Mucosa of rectum (tissue), 2 donors: Measurements from ENCODE around the gene KCNJ10.

Experiments
- H3K27ac ChIP-seq, 2 donors: one replicate each; pipeline ENCODE4 v1.7.0; 2013; ENCODE audit warnings: inconsistent platforms in 2 of 2, low read depth in 2 of 2, low read length in 2 of 2
- H3K27me3 ChIP-seq, 2 donors: one replicate each; pipeline ENCODE4 v1.7.0; 2013; ENCODE audit warnings: low read length in 2 of 2; ENCODE audit not compliant: control insufficient read depth in 2 of 2, insufficient read depth in 2 of 2
- H3K36me3 ChIP-seq, 2 donors: one replicate each; pipeline ENCODE4 v1.7.0; 2013; ENCODE audit warnings: low read length in 2 of 2; ENCODE audit not compliant: control insufficient read depth in 2 of 2, insufficient read depth in 2 of 2
- H3K4me1 ChIP-seq, 2 donors: one replicate each; pipeline ENCODE4 v1.7.0; 2013; ENCODE audit warnings: low read length in 2 of 2, mild to moderate bottlenecking in 1 of 2; ENCODE audit not compliant: control insufficient read depth in 2 of 2, insufficient read depth in 2 of 2
- H3K4me3 ChIP-seq, 2 donors: one replicate each; pipeline ENCODE4 v1.7.0; 2013; ENCODE audit warnings: low read length in 2 of 2
- H3K9ac ChIP-seq, 2 donors: one replicate each; pipeline ENCODE4 v1.7.0; 2013; ENCODE audit warnings: low read length in 2 of 2, low read depth in 1 of 2, mild to moderate bottlenecking in 1 of 2
- H3K9me3 ChIP-seq, 2 donors: one replicate each; pipeline ENCODE4 v1.7.0; 2013; ENCODE audit warnings: low read length in 2 of 2; ENCODE audit not compliant: control insufficient read depth in 2 of 2
- donor health status: healthy.
- donor health status: Normal muscosa, but diverticular disease.

KCNJ10 gene

DNA sequence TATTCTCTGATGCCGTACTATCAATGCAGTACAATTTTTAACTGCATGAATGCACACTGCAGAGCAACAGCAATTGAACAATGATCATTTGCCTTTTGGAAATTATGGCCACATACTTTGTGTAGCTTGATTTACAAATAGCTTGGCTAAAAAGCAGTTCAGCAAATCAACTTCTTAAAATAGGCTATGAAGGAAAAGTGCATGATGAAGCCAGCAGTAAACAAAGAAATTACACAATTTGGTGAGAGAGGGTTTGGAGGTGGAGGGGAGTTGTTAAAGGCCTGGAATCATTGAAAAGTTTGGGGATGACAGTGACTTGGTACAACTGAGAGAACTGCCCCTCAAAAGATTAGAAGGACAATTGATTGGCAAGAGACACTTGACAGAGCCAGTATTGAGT is 44.6 kb downstream of the KCNJ10 start:
- Histone ChIP-seq H3K4me3 (no peak overlapping the region), H3K9me3 (no peaks in the 10 kb centered on the region), H3K9ac (no peak overlapping the region), H3K36me3 (no peaks in the 10 kb centered on the region), H3K27ac (no peak overlapping the region), H3K4me1 (peaks cover 0 to 4% of the 10 kb centered on the region in 2 donors), H3K27me3 (no peaks in the 10 kb centered on the region)

DNA sequence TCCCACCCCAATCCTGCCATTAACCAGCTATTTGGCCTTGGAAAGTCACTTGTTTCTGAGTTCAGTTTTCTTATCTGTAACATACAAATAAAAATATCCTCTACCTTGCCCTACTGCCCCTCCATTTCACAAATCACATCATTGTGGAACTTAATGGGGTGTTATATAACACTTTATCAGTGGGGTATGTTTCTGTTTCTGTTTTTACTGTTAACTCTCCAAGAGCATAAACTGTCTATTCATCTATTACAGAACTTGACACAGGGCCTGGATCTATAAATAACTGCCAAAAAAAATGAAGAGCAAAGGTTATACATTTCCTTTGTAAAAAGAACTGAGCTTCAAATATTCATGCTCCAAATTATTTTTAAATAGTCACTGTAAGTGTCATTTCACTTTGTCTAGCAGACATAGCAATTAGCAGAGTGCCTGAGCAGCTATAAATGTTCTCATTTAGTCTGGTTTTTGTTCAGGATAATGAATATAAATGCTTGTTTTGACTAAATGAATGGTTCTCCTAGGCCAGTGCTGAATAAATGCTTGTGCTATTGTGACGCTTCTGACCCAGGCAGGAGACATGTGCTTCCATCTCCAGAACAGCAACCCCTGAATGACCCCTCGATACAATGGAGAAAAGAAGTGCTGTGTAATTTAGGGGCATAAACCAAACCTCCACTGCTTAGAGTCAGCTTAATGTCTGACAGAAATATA is 45.6 kb downstream of the KCNJ10 start:
- Histone ChIP-seq H3K27ac (no peak overlapping the region), H3K9me3 (no peaks in the 10 kb centered on the region), H3K4me3 (no peak overlapping the region), H3K9ac (no peak overlapping the region), H3K4me1 (no peaks in the 10 kb centered on the region), H3K36me3 (no peaks in the 10 kb centered on the region), H3K27me3 (no peaks in the 10 kb centered on the region)

DNA sequence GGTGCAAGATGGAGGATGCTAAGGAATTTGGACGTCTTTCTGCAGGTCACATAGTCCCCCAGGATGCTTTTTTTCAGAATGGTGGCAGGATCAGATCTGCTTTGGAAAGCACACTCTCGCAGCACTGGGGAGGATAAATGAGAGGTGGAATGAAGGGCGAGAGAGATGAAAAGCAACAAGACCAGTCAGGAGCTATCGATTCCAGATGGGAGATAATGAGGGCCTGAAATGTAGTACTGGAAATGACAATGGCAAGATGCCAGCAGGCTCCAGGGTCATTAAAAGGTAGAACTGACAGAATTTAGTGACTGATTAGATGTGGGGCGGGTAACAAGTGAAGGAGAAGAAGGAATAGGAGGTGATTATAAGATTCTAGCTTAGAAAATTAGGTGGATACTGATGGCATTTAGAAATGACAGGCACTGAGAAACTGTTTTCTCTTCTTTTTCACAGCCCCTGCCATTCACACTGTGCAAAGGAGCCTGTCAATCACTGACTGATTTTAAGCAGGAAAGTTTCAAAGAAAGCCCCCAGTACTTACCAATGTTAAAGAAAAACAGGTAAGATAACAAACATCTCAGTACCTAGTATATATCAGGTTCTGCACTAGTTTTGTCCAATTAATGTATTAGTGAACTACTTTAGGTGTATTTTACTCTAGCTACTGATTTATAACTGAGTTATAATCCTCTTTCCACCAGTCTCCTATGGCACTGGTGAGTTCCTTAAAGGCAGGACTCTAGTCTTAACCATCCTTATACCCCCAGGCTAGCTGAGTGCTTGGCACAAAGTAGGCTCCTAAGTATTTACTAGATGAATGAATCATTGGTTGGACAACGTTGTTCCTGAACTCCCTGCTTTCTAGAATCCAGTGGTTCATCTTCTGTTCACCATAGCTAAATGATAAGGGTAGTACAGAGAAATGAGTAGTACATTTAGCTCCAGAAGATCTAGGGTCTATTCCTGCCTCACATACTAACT is 47.3 kb downstream of the KCNJ10 start:
- Histone ChIP-seq H3K27ac (no peak overlapping the region), H3K9ac (no peak overlapping the region), H3K4me1 (no peaks in the 10 kb centered on the region), H3K9me3 (no peaks in the 10 kb centered on the region), H3K36me3 (no peaks in the 10 kb centered on the region), H3K27me3 (no peaks in the 10 kb centered on the region), H3K4me3 (no peak overlapping the region)

DNA sequence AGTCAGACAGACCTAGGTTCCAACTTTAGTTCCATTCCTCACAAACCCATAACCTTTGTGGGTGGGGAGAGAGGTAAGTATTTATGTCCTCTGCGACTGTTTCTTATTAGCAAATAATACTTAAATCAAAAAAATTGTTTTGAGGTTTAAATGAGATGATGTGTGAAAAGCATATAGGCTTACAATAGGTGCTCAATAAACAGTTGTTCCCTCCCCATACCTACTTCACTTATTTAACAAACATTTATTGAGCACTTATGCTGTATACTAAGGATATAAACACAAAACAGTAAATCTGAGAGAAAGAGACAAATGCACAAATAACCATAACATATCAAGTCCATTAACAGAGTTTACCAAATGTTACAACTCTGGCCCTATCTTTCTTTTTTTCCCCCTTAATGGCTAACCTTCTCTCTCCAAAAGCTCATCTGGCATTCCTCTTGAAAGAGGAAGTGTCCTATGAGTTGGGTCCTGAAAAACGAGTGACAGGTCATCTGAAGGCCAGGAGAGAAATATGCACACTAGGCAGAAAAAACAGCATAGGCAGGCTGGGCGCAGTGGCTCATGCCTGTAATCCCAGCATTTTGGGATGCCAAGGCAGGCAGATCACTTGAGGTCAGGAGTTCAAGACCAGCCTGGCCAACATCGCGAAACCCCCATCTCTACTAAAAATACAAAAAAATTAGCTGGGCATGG is 48.4 kb downstream of the KCNJ10 start:
- Histone ChIP-seq H3K27me3 (no peaks in the 10 kb centered on the region), H3K27ac (no peak overlapping the region), H3K9ac (no peak overlapping the region), H3K4me1 (no peaks in the 10 kb centered on the region), H3K9me3 (no peaks in the 10 kb centered on the region), H3K4me3 (no peak overlapping the region), H3K36me3 (no peaks in the 10 kb centered on the region)

DNA sequence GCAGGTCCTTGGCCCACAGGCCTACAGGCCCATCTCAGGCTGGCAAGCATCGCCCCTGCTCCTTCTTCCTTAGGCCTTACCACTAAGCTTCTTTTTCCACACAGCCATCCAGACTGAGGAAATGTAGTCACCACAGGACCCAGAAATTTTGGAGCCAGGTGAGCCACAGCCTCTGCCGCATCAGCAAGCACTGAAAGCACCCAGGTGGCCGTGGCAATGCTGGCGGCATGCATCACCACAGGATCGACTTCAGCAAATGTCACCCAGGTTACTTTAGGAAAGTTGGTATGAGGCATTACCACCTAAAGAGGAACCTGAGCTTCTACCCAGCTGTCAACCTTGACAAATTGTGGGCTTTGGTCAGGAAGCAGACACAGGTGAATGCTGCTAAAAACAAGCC is 49.8 kb downstream of the KCNJ10 start:
- Histone ChIP-seq H3K27me3 (no peaks in the 10 kb centered on the region), H3K9ac (no peak overlapping the region), H3K36me3 (no peaks in the 10 kb centered on the region), H3K4me3 (no peak overlapping the region), H3K9me3 (no peaks in the 10 kb centered on the region), H3K27ac (no peak overlapping the region), H3K4me1 (no peaks in the 10 kb centered on the region)

DNA sequence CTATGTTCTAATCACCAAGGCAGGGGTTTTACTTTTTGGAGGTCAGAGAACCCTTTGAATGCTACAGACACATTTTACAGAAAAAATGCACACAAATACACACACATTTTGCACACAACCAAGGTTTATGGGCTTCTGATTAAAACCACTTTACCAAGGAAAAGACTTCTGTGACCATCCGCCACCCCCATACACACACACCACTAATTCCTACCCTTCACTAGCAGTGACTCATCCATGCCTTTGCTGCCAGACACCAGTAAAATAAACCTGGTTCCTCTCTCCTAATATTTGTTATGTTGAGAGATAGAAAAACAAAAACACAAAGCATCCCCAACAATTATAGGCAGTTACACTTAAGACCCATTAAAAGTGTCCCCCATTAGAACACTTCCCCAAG is 51.1 kb downstream of the KCNJ10 start:
- Histone ChIP-seq H3K9me3 (no peaks in the 10 kb centered on the region), H3K27ac (no peak overlapping the region), H3K9ac (no peak overlapping the region), H3K4me1 (no peaks in the 10 kb centered on the region), H3K36me3 (no peaks in the 10 kb centered on the region), H3K27me3 (no peaks in the 10 kb centered on the region), H3K4me3 (no peak overlapping the region)

DNA sequence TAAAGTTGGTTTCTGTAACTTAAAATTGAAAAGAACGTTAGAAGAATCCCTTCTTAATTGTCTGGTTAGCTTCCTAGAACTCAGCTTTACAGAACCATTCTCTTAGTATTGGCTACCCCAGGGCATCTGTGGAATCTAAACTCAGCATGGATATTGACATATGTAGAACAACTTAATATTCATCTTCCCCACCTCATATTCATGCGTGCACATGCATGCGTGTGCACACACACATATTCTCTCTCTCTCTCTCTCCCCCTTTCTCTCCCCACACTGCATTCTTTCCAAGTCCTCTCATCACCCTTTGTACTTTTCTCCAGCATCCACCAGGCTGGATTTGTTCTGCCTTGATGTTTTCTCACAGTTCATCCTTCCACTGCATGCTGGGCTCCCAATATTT is 51.6 kb downstream of the KCNJ10 start:
- H3K9me3 ChIP-seq, result no peaks in the 10 kb centered on the region
- H3K9ac ChIP-seq, result no peak overlapping the region
- no peaks in the 10 kb centered on the region for H3K36me3 ChIP-seq
- no peak overlapping the region for H3K27ac ChIP-seq
- H3K4me3 ChIP-seq, result no peak overlapping the region
- no peaks in the 10 kb centered on the region for H3K4me1 ChIP-seq
- H3K27me3 ChIP-seq, result no peaks in the 10 kb centered on the region

DNA sequence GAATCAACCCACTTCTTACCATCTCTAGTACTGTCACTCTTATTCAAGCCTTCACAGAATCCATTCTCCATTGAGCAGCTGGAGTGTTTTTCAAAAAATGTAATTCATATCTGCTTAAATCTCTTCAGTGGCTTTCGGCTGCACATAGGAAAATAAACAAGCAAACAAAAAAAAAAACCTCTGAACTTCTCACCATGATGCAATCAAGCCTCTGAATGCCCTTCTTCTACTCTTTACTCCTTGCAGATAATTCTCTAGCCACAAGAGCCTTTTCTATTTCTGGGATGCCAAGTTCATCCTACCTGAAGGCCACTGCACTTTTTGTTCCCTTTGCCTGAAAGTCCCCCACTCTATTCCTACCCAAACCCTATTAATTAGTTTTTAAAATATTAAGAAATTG is 52.4 kb downstream of the KCNJ10 start:
- no peaks in the 10 kb centered on the region for H3K36me3 ChIP-seq
- no peak overlapping the region for H3K4me3 ChIP-seq
- no peak overlapping the region for H3K9ac ChIP-seq

DNA sequence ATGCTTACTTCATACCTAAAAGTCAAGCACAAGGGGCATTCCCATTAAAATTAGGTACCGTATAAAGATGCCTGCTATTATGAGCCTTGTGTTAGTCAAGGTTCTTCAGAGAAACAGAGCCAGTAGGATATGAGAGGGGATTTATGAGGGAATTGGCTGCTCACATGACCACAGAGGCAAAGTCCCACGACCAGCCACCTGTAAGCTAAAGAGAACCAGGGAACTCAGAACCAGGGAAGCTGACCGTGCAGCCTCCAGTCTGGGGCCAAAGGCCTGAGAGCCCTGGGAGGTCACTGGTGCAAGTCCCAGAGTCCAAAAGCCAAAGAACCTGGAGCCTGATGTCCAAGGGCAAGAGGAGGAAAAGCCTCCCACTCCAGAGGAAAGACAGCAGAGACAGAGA is 58.2 kb downstream of the KCNJ10 start:
- Histone ChIP-seq H3K4me3 (no peak overlapping the region), H3K4me1 (no peaks in the 10 kb centered on the region), H3K9me3 (no peaks in the 10 kb centered on the region), H3K27me3 (no peaks in the 10 kb centered on the region), H3K27ac (no peak overlapping the region), H3K9ac (no peak overlapping the region), H3K36me3 (no peaks in the 10 kb centered on the region)

More for the DNA sequence above, 52.4 kb downstream of the KCNJ10 start:
- H3K9me3 ChIP-seq, result no peaks in the 10 kb centered on the region
- no peaks in the 10 kb centered on the region for H3K27me3 ChIP-seq
- H3K27ac ChIP-seq, result no peak overlapping the region
- no peaks in the 10 kb centered on the region for H3K4me1 ChIP-seq

DNA sequence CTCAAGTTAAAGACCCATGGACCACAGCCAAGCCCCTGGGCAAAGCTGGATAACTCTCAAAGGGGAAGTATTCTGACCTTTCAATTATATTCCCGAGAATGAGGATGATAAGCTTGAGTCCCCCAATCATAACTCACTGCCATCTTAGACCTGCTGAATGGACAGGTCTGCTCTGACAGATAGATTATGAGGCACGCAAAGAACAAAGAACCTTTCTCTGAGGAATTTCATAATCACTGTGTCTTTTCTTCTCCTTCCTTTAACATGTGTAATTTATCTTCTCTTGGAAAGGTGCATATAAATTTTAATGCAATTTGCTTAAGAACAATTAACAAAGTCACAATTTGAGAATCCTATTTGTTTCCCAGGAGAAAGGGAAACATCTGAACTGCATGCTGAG is 60.2 kb downstream of the KCNJ10 start:
- H3K36me3 ChIP-seq, result no peaks in the 10 kb centered on the region
- H3K9ac ChIP-seq, result no peak overlapping the region
- no peaks in the 10 kb centered on the region for H3K9me3 ChIP-seq
- no peak overlapping the region for H3K4me3 ChIP-seq
- H3K27me3 ChIP-seq, result no peaks in the 10 kb centered on the region
- H3K4me1 ChIP-seq, result no peaks in the 10 kb centered on the region
- H3K27ac ChIP-seq, result no peak overlapping the region
